BLaER1 (cell line): ENCODE results near the gene SEPTIN5.

Experiments
- H3K27ac ChIP-seq: shearing (Covaris generic); formaldehyde crosslinking; 2 replicates; pipeline ENCODE4 v1.8.1; 2022
- H3K27me3 ChIP-seq: shearing (Covaris generic); formaldehyde crosslinking; 2 replicates; pipeline ENCODE4 v1.8.1; 2022
- H3K36me3 ChIP-seq: shearing (Covaris generic); formaldehyde crosslinking; 2 replicates; pipeline ENCODE4 v1.8.1; 2022
- H3K4me1 ChIP-seq: shearing (Covaris generic); formaldehyde crosslinking; 2 replicates; pipeline ENCODE4 v1.8.1; 2022
- H3K4me2 ChIP-seq: shearing (Covaris generic); formaldehyde crosslinking; 2 replicates; pipeline ENCODE4 v1.8.1; 2022
- H3K4me3 ChIP-seq: shearing (Covaris generic); formaldehyde crosslinking; 2 replicates; pipeline ENCODE4 v1.8.1; 2022
- H3K9ac ChIP-seq: shearing (Covaris generic); formaldehyde crosslinking; 2 replicates; pipeline ENCODE4 v1.8.1; 2022
- H3K9me3 ChIP-seq: shearing (Covaris generic); formaldehyde crosslinking; 2 replicates; pipeline ENCODE4 v1.8.1; 2022
- H4K20me1 ChIP-seq: shearing (Covaris generic); formaldehyde crosslinking; 2 replicates; pipeline ENCODE4 v1.8.1; 2022
- Cebpa-rat ChIP-seq: shearing (Covaris generic); IDR thresholded peaks from 2 replicates; pipeline ENCODE4 v1.8.1; 2022

The SEPTIN5 gene

GRCh38 chr22:19756288-19757128 lies 42.2 kb downstream of the SEPTIN5 start:
- Histone ChIP-seq H3K27me3 (peaks cover 100% of the 10 kb centered on the region), H3K9me3 (no peaks in the 10 kb centered on the region), H3K9ac (no peak overlapping the region), H3K4me1 (peaks cover 23% of the 10 kb centered on the region), H3K4me2 (peak overlapping the region; percentile 64), H3K4me3 (peak overlapping the region; percentile 44), H3K27ac (no peak overlapping the region), H3K36me3 (no peaks in the 10 kb centered on the region), H4K20me1 (peaks cover 89% of the 10 kb centered on the region)
- no peak for TF ChIP-seq Cebpa-rat

GRCh38 chr22:19757140-19757984 lies 43.1 kb downstream of the SEPTIN5 start:
- Histone ChIP-seq H3K4me3 (peak overlapping the region; percentile 44), H3K27ac (no peak overlapping the region), H3K36me3 (no peaks in the 10 kb centered on the region), H3K9ac (no peak overlapping the region), H3K27me3 (peaks cover 100% of the 10 kb centered on the region), H4K20me1 (peaks cover 90% of the 10 kb centered on the region), H3K4me2 (peak overlapping the region; percentile 64), H3K9me3 (no peaks in the 10 kb centered on the region), H3K4me1 (peaks cover 24% of the 10 kb centered on the region)
- no peak for TF ChIP-seq Cebpa-rat

GRCh38 chr22:19757985-19758895 lies 43.9 kb downstream of the SEPTIN5 start:
- H3K9me3 ChIP-seq = no peaks in the 10 kb centered on the region
- no peaks in the 10 kb centered on the region for H3K36me3 ChIP-seq
- H3K4me2 ChIP-seq = no peak overlapping the region
- H3K9ac ChIP-seq = no peak overlapping the region
- no peak overlapping the region for H3K4me3 ChIP-seq
- peaks cover 91% of the 10 kb centered on the region for H4K20me1 ChIP-seq
- H3K27me3 ChIP-seq = peaks cover 100% of the 10 kb centered on the region
- no peak for TF ChIP-seq Cebpa-rat
- H3K4me1 ChIP-seq = peaks cover 24% of the 10 kb centered on the region
- no peak overlapping the region for H3K27ac ChIP-seq

GRCh38 chr22:19758896-19759426 lies 44.7 kb downstream of the SEPTIN5 start:
- H3K4me3 ChIP-seq = no peak overlapping the region
- no peaks in the 10 kb centered on the region for H3K36me3 ChIP-seq
- peaks cover 100% of the 10 kb centered on the region for H3K27me3 ChIP-seq
- peaks cover 91% of the 10 kb centered on the region for H4K20me1 ChIP-seq
- H3K27ac ChIP-seq = no peak overlapping the region
- no peak overlapping the region for H3K9ac ChIP-seq
- peaks cover 24% of the 10 kb centered on the region for H3K4me1 ChIP-seq
- TF ChIP-seq Cebpa-rat = no peak
- H3K4me2 ChIP-seq = no peak overlapping the region
- H3K9me3 ChIP-seq = no peaks in the 10 kb centered on the region

DNA sequence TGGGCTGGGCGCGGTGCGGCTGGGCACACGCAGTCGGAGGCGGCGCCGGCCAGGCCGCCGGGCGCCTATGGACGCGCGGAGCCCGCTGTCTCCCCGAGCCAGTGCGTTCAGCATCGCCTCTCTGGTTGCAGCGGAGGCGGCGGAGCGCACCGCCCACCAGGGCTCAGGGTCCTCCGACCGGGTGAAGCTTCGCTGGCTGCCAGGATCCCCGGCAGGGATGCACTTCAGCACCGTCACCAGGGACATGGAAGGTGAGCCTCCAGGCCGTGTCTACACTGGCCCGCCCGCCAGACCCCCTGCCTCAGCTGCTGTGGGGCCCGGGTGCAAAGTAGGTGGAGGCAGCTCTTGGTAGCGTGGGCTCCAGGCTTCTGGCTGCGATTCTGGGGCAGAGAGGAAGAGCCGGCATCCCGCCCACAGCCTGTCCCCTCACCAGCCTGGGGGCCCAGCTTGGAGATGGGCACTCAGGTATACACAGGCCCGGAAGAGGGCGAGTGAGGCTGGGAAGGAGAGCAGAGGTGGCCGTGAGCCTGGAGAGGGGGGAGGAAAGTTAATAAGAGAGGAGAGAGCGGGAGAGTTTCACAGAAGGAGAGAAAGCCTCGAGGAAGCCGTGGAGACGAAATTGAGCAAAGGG lies 45.2 kb downstream of the SEPTIN5 start:
- Histone ChIP-seq H3K9me3 (no peaks in the 10 kb centered on the region), H4K20me1 (peaks cover 91% of the 10 kb centered on the region), H3K36me3 (no peaks in the 10 kb centered on the region), H3K4me2 (no peak overlapping the region), H3K27me3 (peaks cover 100% of the 10 kb centered on the region), H3K9ac (no peak overlapping the region), H3K4me3 (no peak overlapping the region), H3K27ac (no peak overlapping the region), H3K4me1 (peaks cover 24% of the 10 kb centered on the region)
- no peak for TF ChIP-seq Cebpa-rat

DNA sequence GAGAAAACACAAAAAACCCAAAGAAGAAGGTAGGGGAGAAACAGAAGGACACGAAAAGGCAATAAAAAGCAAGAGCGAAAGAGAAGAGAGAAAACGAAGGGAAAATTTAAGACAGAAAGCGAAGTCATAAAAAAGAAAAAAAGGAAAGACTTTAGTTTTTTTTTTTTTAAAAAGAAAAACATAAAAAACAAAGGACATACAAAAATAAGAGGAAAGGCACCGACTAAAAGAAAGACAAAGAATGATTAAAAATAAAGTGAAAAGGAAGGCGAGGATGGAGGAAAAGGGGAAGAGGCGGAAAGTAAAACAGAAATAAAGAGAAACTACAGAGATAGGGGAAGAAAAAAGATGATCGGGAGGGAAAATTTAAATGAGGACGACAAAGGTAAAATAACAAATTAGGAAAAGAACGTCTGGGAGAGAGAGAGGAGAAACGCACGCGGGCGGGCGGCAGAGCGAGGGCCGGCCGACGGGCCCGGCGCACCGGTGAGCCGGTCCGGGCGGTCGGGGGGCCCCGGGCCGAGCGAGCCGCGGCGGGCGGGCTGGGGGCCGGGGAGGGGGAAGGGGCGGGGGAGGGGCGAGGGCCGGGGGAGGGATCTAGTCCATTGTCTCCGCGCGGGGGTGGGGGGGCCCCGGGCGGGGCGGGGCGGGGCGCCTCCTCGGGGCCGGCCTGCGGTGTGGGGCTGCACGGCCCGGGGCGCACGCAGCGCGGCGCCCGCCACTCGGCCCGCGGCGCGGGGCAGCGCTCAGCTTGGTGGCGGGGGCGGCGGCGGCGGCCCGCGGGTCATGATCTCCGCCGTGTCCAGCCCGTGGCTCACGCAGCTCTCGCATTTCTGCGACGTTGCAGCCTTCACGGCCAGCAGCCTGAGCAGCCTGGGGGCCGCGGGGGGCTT lies 46.0 kb downstream of the SEPTIN5 start, which contains the start of gene TBX1:
Gene TBX1 (plus strand): TSS at position 721 of the 893 bp plus-strand sequence. CDS start 66 bp downstream, at position 787.
- Histone ChIP-seq H3K9me3 (no peaks in the 10 kb centered on the region), H4K20me1 (peaks cover 92% of the 10 kb centered on the region), H3K27ac (no peak within 1 kb of the TSS), H3K4me3 (peak within 1 kb of the TSS; percentile 52), H3K9ac (no peak within 1 kb of the TSS), H3K4me1 (peaks cover 31% of the 10 kb centered on the region), H3K27me3 (peaks cover 100% of the 10 kb centered on the region), H3K4me2 (peak within 1 kb of the TSS; percentile 45), H3K36me3 (no peaks in the 10 kb centered on the region)
- TF ChIP-seq Cebpa-rat = no peak

- Histone ChIP-seq H3K27me3 (peaks cover 100% of the 10 kb centered on the region), H3K9me3 (no peaks in the 10 kb centered on the region), H3K4me2 (peak overlapping the region; percentile 45), H4K20me1 (peaks cover 92% of the 10 kb centered on the region), H3K4me1 (peaks cover 37% of the 10 kb centered on the region), H3K4me3 (peak overlapping the region; percentile 52), H3K36me3 (no peaks in the 10 kb centered on the region), H3K27ac (no peak overlapping the region), H3K9ac (no peak overlapping the region)
- TF ChIP-seq Cebpa-rat = no peak
Measured at GRCh38 chr22:19760951-19761724, 46.8 kb downstream of the SEPTIN5 start.
